Ammon's horn (tissue), 1 donor: ENCODE measurements around the gene NRCAM.
A peak's percentile ranks its signal among the peaks of the same experiment; 100 is the strongest.

Experiments
- DNase-seq: peaks from one replicate; pipeline ENCODE4 v3.0.0-alpha.2; 2016; ENCODE audit warnings: low spot score

The NRCAM gene

DNA sequence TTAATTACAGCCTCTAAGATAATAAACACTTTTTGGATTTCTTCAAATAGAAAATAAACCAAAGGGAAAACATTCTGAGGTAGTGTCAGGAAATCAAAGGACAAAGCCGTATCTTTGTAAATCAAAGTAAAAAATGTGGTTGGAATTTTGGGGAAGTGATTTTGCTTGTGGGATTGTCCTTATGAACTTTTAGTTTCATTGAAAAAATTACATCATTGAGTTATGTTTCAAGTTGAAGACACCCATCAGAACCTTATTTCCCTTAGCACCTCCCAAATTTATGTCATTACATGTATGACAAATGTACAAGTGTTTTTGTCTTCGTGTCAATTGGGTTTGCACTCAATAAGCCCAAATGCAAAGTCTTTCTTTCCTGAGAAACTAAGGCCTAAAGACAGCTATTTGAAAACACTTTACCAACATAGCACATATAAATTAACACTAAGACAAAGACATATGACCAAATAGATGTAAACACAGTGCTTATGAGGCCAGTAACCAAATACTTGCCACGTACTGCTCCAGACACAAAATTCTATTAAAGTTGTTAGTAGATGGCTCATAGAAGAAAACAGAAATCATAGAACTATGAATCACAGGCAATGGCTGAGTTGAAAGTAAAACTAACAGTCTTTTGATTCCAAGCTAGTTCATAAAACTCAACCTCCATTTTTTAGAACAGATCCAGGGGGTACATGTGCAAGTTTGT, 299.2 kb downstream of the NRCAM start:
- no peak for DNase-seq

DNA sequence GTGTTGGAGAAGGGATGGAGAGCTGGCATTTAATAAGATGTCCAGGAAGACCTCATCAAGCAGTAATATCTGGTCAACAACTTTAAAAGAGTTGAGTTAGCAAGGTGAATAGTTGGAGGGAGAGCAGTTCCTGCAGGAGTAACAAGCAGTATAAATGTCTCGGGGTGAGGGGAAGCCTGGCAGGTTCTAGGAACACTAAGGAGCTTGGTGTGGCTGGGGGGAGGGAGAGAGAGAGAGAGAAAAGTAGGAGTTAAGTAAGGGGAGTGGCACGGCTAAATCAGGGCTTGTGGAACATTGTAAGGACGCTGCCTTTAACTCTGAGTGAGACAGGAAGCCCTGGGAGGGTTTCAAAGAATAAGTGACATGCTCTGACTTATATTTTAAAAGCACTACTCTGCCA, 304.0 kb downstream of the NRCAM start:
- DNase-seq: no peak

DNA sequence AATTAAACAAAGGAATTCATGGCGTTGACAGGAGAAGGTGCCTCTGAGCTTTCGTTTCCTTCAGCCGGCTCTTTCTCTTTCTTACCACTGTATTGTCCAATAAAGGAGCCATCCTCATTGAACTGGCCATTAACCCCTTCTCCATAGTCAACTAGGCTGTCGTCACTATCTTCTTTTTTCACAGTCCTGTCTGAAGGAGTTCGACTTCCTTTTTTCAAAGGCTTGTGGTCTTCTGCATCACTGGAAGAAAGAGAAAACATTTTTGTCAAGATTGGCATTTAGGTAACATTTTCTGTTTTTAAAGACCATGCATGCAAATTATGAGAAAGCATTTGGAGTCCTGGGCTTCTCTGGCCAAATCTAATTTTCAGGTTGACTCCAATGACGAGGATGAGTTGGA, 306.3 kb downstream of the NRCAM start:
- no peak for DNase-seq

DNA sequence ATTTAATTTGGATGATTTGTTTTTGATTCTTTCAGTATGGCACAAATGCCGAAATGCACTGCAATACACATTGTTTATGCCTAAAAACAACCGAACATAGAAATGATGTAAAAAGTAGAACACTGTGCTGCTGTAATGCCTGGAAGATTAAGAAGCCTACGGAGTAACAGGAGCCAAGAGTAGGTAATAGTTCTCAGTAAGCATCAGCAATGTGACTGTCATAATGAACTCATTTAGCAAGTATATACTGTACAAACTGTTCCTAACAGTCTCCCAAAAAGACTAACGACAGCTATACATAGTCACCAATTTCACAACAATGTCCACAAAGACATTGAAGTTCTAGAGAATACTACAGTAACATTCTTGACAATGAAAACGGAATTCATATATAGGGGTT, 307.1 kb downstream of the NRCAM start:
- DNase-seq: no peak

DNA sequence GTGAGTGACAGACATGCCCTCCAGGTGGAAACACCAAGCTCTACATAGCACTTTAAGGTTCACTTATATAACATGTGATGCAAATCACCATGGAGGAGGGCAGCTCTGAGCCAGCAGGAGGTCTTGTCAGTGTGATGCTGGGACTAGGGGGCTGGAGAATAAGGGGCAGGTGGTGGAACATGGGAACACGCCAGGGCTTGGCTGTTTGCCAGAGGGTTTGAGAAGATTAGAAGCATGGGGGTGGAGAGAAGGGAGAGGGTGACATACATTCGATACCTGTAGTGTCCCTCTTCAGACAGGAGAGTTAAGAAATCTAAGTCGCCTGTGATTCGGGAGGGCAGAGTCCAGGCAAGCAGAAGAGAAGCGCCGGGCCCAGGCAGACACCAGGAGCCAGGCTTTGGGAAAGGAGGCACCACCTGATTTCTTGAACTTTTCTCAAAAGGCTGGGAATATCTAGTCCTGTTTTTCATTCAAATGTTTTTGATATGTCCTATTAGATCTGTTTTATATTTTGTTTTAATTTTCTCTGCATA, 309.1 kb downstream of the NRCAM start:
- peak; percentile 19 for DNase-seq

DNA sequence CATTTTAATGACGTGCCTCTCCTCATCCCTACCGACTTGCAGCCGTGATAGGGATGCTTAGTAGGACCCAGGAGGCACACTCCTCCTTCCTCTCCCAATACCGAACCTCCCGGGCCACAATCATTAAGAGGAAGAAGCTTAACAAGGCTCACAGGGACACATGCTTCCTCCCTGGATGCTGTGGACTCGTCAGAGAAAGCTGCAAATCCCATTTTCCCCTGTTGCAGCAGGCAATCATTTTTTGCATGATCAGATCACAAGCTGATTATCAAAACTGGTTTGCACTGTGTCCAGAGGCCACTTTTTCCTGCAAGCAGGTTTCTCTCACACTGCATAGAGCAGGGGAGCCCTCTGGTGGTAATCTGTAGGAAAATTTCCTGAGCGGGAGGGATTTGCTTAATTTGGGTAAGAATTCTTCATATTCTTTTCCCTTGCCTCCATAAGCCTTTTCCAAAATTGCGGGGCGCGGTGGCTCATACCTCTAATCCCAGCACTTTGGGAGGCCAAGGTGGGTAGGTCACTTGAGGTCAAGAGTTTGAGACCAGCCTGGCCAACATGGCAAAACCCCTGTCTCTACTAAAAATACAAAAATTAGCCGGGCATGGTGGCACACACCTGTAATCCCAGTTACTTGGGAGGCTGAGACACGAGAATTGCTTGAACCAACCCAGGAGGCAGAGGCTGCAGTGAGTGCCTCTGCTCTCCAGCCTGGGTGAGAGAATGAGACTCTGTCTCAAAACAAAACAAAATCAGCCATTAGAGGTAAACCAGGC, 310.0 kb downstream of the NRCAM start:
- peak; percentile 80 for DNase-seq

DNA sequence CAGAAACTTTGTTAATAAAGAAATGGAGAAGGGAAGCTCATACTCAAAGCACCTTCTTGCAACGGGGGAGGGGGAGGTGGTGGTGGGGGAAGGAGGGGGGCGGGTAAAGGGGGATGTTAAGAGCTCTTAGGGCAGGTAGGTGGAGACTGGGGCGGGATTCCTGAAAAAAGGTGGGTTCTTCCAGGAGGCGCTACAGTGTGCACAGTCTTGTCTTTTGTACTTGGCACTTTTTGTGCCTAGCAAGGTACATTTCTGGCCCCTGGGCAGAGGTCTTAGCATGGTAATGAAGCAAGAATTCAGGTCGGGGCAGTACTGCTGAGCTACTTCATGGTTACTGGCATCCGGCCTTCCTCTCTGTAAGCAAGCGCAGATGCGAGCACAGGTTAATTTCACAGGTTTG, 310.8 kb downstream of the NRCAM start:
- DNase-seq: no peak

DNA sequence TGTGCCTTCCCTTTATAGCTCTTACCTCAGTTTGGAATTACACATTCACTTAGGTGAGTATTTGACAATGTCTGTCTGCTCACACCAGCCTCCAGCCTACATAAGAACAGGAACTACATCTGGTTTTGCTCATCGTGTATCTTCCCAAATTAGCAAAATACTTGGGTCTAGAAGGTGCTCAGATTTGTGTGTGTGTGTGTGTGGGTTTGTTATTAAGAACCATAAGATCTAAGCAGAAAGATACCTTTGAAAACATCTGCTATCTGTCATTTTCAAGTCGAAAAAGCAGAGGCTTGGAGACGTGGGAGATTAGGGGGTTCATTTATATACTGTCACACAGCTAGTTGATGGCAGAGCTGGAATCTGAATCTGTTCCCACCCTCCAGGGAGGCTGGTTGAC, 311.3 kb downstream of the NRCAM start:
- no peak for DNase-seq

DNA sequence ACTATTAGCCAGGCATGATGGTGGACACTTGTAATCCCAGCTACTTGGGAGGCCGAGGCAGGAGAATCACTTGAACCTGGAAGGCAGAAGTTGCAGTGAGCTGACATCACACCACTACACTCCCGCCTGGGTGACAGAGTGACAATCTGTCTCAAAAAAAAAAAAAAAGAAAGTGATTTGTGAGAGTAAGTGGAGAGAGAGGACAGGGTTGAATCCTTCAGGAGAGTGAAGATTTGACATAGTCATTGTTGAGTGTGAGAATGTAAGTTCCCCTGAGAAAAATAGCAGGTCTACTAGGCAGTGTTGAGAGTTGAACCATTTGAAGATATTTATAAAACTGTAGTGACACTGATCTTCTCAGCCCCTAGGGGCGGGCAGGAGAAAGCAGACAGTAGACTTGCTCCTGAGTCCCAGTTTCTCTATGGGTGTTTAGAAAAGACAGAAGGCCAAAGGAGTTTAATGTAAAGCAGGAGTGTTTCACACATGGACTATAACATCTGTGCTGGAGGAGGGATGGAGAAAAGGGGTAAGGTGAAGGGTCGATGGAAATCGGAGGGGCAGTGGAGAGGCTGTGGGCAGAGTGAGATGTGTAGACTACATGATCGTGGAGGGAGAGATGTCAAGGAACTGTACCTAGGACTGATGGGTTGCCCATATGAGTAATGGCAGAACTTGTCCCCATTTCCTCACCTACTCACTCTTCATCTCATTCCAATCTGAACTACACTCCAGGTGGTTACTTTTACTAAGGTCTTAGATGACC, 312.4 kb downstream of the NRCAM start:
- DNase-seq: no peak

DNA sequence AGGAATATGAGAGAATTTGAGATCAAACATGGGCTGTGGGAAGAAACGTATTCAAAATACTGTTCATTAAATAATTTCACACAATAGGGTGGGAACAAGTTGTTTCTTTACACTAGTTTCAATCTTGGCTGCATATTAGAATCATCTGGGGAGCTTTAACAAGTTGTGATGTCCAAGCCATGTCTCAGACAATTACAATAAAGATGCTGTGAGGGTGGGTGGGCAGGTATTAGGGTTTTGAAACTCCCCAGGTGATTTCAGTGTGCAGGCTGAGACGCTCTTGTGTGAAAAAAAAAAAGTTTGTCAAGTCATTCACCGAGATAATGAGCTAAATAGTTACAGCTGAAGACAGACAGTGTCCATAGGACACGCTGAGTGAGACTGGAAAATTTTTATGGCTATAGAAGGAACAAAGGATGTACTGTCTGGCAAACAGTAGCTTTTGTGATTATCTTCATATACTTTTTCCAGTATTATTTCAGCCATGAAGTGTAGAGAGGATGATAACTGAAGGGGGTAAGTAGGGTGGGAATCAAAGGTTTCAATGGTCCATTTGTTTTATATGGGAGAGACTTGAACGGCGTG, 313.5 kb downstream of the NRCAM start:
- no peak for DNase-seq

DNA sequence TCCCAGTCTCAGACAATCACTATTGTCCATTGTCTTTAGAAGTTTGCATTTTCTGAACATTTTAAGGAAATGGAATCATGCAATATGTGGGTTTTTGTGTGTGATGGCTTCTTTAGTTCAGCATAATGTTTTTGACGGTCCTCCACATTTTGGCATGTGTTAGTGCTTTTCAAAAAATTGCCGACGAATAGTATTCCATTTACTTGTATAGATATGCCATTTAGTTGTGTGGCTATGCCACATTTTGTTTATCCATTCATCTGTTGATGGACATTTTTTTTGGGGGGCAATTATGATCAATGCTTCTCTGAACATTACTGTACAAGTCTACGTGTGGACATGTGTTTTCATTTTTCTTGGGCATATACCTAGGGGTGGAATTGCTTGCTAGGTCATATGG, 314.1 kb downstream of the NRCAM start:
- DNase-seq: no peak

DNA sequence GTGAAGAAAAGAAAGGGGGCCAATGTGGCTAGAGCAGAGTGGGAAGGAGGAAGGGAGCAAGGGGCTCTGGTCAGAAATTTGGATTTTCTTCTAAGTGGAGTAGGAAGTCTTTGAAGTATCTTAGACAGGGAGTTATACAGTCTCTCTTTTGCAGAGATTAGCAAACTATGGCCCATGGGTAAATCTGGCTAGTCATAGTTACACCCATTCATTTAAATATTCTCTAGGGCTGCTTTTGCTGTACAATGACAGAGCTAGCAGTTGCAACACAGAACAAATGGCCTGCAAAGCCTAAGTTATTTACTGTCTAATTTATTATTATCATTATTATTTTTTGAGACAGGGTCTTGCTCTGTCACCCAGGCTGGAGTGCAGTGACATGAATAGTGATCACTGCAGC, 315.6 kb downstream of the NRCAM start:
- no peak for DNase-seq

DNA sequence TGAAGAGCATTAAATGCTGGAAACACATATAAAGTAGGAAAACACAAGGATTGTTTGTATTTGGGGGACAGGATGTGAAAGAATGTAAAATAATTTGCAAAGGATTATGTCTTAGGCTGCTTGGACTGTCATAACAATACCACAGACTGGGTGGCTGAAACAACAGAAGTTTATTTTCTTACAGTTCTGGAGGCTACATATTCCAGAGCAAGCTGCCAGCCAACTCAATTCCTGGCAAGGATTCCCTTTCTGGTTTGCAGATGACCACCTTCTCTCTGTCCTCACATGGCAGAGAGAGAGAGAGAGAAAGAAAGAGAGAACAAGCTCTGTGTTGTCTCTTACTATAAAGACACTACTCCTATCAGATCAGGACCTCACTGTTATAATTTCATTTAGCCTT, 317.3 kb downstream of the NRCAM start:
- no peak for DNase-seq

DNA sequence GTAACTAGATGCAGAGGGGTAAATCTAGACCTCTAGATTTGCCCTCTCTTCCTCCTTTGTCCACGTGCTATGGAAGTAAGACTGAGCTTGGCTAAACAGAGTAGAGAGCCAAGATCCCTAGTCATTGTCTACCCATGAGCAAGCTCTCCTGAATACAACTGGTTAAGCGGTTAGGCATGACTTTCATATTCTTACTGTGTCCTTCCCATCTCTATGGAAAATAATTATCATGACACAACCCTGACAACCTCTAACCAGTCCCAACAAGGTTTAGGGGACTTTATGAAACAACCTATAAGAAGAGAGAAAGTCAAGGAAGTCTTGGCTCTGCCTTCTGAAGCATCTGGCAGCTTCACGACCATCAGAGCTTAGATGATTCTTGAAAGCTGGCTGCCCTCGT, 318.2 kb downstream of the NRCAM start:
- DNase-seq: no peak

DNA sequence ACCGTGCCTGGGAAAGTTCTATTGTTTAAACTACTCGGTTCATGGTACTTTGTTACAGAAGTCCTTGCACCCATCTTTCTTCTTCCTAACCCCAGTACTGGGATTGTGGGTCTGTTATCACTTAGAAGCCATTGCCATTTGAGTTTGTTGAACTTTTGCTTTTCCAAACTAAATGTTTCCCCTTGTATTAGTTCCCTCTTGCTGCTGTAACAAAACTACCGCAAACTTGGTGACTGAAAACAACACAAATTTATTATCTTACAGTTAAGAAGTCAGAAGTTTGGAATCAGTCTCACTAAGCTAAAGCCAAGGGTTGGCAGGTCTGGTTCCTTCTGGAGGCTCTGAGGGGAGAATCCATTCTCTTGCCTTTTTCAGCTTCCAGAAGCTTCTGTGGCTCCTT, 319.2 kb downstream of the NRCAM start:
- no peak for DNase-seq

DNA sequence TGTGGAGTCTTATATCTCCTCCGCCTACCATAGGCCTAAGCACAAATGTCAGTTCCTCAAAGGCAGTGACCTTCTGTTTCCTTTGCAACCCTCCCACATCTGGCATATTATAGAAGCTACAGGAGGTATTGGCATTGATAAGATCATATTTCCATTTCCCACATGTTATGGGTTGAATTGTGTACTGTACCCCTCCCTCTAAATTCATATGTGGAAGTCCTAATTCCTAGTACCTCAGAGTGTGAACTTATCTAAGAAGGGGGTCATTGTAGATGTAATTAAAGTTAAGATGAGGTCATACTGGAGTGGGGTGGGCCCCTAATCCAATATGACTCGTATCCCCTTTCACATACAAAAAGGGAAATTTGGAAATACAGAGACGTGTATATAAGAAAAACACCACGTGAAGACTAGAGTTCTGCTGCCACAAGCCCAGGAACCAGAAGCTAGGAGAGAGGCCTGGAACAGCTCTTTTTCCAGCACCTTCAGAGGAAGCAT, 320.0 kb downstream of the NRCAM start:
- no peak for DNase-seq

DNA sequence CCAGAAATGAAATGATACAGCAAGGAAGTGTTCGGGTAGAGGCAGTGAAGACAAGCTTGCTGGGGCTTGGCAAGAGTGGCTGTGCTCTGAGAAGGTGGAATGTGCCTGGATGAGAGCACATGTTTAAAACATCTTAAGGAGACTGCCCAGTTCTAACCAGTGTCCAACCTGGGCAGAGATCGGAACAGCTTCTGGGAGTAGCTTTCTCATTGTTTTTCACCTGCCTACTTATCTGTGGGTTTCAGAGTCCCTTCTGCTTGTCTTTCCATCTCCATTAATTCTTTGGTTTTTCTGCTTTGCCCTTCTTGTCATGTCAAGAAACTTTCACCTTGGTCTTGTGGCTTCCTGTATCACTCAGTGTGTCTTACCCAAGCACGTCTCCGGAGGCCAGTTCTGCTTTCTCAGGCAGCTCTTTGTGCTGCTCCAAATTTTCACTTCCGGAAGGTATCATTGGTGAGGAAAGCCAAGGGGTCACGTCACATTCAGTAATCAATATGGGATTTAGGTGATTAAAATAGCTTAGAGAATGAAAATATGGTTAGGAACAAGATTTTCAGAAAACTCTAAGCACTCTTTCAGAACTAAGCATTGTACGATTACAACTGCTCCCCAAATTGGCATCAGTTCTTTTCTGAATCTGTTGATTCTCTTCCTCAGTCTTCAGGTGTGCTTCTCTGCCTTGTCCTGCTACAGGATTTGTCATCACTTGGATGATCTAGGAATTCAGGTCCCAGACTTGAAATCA, 320.6 kb downstream of the NRCAM start:
- no peak for DNase-seq

DNA sequence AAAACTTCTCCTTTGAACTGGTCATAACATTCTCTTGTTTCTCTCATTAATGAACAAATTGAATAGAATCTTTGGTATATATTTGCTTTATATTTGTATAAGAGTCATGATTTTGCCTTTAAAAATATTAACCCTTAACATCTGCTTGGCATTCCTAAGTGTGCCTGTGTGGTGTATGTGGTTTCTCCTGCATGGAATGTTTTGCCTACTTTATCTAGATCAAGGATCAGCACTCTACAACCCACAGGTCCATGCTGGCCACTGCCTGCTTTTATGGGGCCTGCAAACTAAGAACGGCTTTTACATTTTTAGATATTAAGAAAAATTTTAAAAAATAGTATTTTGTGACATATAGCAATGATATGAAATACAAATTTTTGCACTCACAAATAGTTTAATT, 321.8 kb downstream of the NRCAM start:
- no peak for DNase-seq

DNA sequence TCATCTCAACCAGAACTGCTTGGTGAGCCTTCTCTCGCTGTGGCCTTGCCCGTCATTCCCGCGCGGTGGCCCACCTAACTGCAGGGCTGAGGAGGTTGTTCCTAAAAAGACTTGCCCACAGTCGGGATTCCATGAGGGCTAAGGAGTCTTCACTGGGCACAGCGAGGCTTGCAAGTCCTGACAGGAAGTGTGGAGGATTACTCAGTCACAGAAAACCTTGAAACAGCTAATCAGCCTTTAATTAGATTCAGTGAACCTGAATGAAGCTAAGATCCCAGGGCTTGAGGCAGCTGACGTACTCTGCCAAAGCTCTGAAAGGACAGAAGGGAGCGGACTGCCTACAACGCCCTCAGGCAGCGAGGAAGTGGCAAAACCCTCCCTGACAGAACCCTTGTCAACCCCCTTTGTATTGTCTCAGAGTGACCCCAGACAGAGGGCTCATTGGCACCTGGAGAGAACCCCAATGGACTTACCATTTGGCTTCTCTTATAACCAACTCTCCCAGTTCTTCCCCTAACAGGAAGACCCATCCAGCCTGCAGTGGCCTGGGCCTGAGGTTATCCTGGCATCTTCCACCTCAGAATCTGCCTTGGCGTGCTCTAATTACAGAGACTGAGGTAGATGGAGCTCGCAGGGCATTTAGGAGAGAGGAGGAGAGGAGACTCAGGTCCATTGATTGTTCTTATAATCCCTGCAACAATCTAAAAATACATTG, 323.5 kb downstream of the NRCAM start:
- no peak for DNase-seq

DNA sequence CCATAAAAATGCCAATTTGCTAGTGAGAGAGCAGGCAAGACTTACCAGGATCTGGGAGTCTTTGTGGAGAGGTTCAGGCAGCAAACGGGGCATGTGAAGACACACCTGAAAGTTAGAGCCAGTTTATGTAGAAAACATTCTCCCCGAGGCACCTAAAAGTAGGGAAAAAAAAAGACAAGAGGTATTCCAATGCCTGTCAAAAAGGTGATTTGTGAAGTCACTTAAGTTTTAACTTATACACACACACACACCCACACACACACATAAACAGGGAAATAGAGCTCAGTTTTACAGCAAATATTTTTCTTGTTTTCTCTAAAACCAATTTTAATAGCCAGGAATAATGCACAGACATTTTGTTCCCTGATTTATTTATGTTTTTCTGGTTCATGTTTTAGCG, 326.0 kb downstream of the NRCAM start, which contains the start of gene LAMB4:
LAMB4 (minus strand) TSS at position 101 of the 400 bp plus-strand sequence. CDS start 7,197 bp downstream, outside the sequence.
- no peak for DNase-seq
